GM18861 (cell line): Measurements from ENCODE around the gene GKN1.
"Not testable (repeated sequence)": the region's sequence is repeated elsewhere in the genome, so short reads cannot be mapped to it uniquely, and the experiment has no call there.

ENCODE experiments used
- ATAC-seq: cut with Tn5 transposase; IDR thresholded peaks from one replicate; pipeline ENCODE4 v1.9.1; 2021; ENCODE audit not compliant: unreplicated experiment

Gene GKN1

DNA sequence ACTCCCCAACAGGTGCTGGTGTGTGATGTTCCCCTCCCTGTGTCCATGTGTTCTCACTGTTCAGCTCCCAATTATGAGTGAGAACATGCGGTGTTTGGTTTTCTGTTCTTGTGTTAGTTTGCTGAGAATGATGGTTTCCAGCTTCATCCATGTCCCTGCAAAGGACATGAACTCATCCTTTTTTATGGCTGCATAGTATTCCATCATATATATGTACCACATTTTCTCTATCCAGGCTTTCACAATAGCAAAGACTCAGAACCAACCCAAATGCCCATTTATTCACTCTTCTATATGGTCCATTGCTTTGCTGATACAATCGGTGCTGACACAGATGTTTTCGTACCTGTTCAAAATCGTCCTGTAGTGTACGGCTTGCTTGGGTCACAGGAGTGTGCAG, 19.0 kb upstream of the GKN1 start:
- ATAC-seq, result not testable (repeated sequence)

GRCh38 chr2:68959001-68959400, 15.4 kb upstream of the GKN1 start:
- no peak for ATAC-seq

DNA sequence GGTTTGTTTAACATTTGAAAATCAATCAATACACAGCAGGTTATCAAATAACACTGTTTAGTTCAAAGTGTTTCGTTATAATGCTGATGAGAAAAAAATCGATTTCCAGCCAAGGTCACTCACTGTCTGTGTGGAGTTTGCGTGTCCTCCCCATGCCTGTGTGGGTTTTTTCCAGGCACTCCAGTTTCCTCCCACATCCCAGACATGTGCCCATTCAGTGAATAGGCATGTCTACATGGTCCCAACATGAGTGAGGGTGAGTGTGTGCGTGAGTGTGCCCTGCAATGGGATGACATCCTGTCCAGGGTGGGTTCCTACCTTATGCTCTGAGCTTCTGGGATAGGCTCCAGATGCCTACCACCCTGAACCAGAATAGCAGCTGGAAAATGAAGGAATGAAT, 13.1 kb upstream of the GKN1 start:
- no peak for ATAC-seq

DNA sequence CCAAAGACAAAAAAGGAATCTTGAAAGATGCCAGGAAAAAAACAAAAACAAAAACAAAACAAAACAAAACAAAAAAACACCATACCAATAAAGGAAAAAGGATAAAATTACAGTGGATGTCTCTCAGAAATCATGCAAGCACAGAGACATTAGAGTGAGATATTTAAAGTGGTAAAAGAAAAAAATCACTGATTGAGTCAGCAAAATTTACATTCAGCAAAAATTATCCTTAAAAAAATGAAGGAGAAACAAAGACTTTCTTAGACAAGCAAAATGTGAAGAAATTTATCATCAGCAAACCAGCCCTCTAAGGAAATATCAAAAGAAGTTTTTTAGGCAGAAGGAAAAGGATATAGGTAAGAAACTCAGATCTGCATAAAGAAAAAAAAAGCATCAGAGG, 10.2 kb upstream of the GKN1 start:
- ATAC-seq, result no peak

DNA sequence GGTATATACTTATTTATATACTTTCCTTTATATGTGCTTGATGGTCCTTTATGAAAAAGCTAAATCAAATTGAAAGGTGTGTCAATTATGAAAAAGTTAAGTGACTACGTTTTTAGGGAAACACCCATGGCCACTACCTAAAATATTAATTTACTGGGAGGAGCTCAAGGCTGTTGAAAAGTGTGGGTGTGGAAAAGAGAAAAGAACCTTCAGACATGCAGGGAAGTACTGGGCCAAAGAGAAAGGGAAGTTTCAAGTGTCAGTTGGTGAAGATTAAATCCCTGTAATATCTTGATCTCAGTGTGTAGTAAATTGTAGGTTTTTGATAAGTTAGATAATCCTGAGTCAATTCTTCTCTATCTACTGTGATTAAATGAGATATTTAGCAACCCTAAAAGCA, 6.2 kb upstream of the GKN1 start:
- ATAC-seq, result no peak

DNA sequence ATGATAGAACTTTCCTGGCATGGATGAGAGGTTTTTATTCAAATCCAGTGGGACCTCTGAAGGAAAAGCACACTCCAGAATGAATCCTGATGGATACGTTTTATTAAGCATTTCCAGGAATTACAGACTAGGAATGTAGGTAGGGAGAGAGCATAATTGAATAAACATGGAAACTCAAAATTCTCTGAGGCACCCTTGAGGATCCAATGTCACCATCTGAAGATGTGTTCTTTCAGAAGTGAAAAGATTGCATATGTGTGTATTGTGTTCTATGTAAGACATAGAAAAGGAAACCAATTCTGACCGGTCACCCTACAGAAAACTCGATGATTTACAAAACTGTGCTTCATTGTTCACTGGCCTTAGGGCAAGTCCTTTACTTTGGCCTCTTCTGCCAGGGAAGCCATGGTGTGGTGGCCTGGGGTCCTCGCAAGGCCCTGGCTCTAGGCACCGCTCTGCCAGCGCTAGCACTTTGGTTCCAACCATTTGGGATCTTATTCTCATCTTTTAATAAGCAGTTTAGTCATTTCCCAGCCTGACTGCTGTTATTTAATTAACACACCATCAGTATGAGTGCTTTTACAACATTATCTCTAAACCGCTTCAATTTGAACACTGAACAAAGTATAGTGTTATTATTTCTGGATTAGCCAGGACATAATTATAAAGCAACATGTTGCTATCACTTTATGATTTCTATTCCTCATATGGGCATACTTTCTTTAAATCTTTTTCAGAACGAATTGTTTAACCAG, 4.5 kb upstream of the GKN1 start:
- no peak for ATAC-seq

- no peak for ATAC-seq
These were observed 3.7 kb upstream of the GKN1 start for GRCh38 chr2:68970566-68971265.

GRCh38 chr2:68971591-68972231, 2.7 kb upstream of the GKN1 start:
- no peak for ATAC-seq

DNA sequence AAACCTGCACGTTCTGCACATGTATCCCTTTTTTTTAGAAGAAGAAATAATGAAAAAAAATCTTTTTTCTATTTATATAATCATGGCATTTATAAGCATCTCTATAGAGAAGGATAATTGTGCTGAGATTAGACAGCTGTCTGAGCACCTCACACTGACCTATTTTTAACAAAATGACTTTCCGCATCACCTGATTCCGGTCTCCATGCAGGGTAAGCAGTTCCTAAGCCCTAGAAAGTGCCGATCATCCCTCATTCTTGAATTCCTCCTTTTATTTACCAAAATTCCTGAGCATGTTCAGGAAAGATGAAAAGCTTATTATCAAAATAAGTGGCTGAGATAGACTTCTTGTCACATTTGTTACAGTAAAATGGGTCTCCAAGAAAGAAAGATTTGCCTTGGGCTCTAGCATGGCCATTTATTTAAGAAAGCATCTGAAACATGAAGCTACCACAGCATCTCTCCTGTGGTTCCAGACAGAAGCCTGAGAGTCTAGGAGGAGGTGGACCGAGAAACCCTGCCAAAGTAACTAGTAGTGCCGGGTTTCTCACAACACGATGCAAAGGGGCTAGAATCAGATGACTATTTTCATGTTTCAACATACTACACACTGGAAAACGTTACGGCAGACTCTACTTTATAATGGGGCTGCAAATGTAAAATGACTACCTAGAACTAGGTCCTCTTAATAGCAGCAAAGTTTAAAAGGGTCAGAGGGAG, 670 bp downstream of the GKN1 start:
- ATAC-seq, result no peak

DNA sequence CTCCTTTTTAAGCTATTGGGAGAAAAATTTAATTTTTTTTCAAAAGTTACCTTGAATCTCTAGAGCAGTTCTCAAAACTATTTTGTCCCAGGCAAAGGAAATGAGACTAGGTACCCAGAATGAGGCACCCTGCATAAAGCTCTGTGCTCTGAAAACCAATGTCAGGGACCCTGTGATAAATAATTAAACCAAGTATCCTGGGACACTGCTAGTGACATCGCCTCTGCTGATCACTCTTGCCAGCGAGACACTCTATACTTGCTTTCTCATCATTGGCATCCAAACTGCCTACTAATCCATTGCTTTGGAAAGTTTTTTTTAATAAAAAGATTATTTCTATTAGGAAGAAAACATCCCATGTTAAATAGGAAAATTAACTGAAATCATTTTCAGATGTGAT, 1.4 kb downstream of the GKN1 start:
- no peak for ATAC-seq

DNA sequence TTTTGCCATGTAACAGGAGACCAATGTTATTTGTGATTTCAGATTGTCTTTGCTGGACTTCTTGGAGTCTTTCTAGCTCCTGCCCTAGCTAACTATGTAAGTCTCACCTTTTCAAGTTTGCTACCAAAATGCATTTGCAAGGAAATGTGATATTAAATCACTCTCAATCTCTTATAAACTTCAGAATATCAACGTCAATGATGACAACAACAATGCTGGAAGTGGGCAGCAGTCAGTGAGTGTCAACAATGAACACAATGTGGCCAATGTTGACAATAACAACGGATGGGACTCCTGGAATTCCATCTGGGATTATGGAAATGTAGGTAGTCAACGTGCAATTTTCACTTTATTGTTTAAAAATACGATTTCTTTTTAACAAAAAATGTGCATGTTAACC, 3.0 kb downstream of the GKN1 start:
- ATAC-seq, result no peak

GRCh38 chr2:68978098-68978497, 3.7 kb downstream of the GKN1 start:
- no peak for ATAC-seq

DNA sequence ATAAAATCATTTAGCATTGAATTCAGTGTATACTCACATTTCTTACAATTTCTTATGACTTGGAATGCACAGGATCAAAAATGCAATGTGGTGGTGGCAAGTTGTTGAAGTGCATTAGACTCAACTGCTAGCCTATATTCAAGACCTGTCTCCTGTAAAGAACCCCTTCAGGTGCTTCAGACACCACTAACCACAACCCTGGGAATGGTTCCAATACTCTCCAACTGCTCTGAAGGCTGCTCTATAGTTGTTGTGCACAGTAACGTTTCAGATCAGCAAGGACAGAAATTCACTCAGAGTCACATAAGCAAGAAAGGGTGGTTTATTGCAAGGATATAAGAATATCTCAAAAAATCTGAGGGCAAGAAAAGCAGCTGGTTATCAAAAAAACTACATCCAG, 6.5 kb downstream of the GKN1 start:
- ATAC-seq, result no peak

- ATAC-seq, result no peak
These were observed 12.6 kb downstream of the GKN1 start for GRCh38 chr2:68987021-68987503.

GRCh38 chr2:68989035-68989434, 14.6 kb downstream of the GKN1 start:
- ATAC-seq, result no peak

DNA sequence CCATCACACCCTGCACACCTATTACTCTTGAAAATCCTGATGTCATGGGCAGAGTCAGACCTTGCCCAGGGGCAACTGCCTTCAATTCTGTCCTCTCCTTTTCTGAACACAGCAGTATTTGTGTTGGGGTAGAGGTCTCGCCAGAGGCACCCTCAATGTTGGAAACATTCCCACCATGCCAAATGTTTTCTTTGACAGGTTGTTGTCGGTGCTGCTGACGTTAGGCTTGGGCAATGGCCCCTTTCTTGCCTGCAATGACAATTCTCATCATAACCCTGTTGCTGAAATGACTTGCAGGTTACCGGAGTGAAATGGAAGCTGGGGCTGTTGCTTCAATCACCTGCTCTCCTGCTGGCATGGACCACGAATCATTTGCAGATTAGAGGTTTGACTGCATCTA, 17.9 kb downstream of the GKN1 start:
- ATAC-seq, result no peak

GRCh38 chr2:68992933-68993332, 18.5 kb downstream of the GKN1 start:
- no peak for ATAC-seq

- no peak for ATAC-seq
These were observed 19.2 kb downstream of the GKN1 start for GRCh38 chr2:68993660-68994059.

DNA sequence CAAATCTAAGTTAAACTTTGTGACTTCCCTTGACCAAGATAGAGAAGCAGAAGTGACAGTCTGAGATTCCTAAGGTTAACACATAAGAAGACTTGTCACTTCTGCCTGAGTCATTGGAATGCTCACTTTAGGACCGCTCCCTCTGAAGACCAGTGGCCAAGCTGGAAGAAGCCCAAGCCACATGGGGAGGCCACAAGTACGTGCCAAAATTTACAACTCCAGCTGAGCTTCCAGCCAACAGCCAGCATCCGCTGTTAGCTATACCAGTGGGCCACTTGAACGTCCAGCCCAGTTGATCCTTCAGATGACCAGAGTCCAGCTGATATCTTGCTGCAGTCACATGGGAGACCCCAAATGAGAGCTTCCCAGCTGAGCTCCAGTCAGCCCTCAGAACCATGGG, 20.4 kb downstream of the GKN1 start:
- ATAC-seq, result no peak

DNA sequence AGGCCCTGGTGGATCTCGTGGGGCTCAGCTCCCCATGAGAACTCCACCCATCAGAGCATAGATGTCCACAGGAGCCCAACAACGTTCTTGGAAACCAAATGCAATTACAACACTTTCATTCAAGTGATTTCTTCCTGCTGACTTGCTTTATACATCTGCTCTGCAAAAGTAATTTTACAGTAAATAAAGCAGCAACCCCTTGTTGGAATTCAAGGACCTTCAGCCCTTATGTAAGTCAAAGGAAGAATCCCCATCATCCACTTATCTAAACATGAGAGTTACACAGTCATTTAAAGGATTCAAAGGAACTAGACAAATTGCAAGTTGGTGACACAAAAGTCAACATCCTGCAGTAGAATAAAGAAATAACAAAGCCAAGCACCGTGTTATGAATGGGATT, 21.5 kb downstream of the GKN1 start:
- no peak for ATAC-seq

GRCh38 chr2:68997401-68997800, 23.0 kb downstream of the GKN1 start:
- ATAC-seq, result no peak
